PFSK-1 (cell line): ENCODE data around the gene CTNNA3.

Experiments
- POLR2AphosphoS5 ChIP-seq: IDR thresholded peaks from 2 replicates; pipeline ENCODE4 v1.6.1; 2012; ENCODE audit warnings: low read depth, mild to moderate bottlenecking, control low read depth, low read length, moderate library complexity
- REST ChIP-seq, 2 experiments: IDR thresholded peaks; 2 replicates each; pipeline versions ENCODE4 v1.6.1 to v1.8.0; 2011 to 2012; ENCODE audit warnings: low read depth in 2 of 2, low read length in 2 of 2, control low read depth in 1 of 2, inconsistent platforms in 1 of 2, mild to moderate bottlenecking in 1 of 2, moderate library complexity in 1 of 2; ENCODE audit not compliant: insufficient read depth in 1 of 2

- TF ChIP-seq REST (IDR thresholded peaks at IDR 0.05; ENCODE audit: insufficient read depth in 1 of 2, low read depth in 2 of 2, low read length in 2 of 2) (no peak), POLR2AphosphoS5 (no peak)
These were observed 903.6 kb downstream of the CTNNA3 start for GRCh38 chr10:66792441-66792840.
